Right lung (tissue), 5 donors: ENCODE data around the gene CNTNAP5. TPM values are rescaled to one million over a fixed set of nuclear protein-coding genes. Genes with fewer than 3 reads are reported as not detected.

Experiments
- DNase-seq, 2 donors: peaks; one replicate each; pipeline ENCODE4 v3.0.0-alpha.2; 2013
- polyA plus RNA-seq, 5 donors: library from polyadenylated mRNA; unstranded; fragments of 120-200 nt; gene quantifications; one replicate each; pipeline versions ENCODE4 v1.2.1 to v1.2.3, GENCODE V29; 2013; ENCODE audit warnings: inconsistent platforms in 1 of 5, low replicate concordance in 1 of 5; ENCODE audit not compliant: insufficient read length in 5 of 5, insufficient read depth in 1 of 5

The CNTNAP5 gene
- polyA plus RNA-seq, 5 donors, result 0.01 to 0.12 TPM; not detected in 3

- no peak for DNase-seq
Observed at GRCh38 chr2:124692707-124693106, 667.6 kb downstream of the CNTNAP5 start.

GRCh38 chr2:124693156-124693555 lies 668.1 kb downstream of the CNTNAP5 start:
- DNase-seq, result no peak

GRCh38 chr2:124698979-124699565 lies 674.0 kb downstream of the CNTNAP5 start:
- DNase-seq, result no peak

- peak; percentile 44 to 46 for DNase-seq
Observed at GRCh38 chr2:124702777-124703176, 677.7 kb downstream of the CNTNAP5 start.

GRCh38 chr2:124704071-124704925 lies 679.2 kb downstream of the CNTNAP5 start:
- no peak for DNase-seq

GRCh38 chr2:124708661-124709060 lies 683.6 kb downstream of the CNTNAP5 start:
- DNase-seq, result no peak

- DNase-seq, result no peak
Observed at GRCh38 chr2:124713969-124714368, 688.9 kb downstream of the CNTNAP5 start.

GRCh38 chr2:124725187-124725586 lies 700.1 kb downstream of the CNTNAP5 start:
- no peak for DNase-seq

GRCh38 chr2:124740636-124741035 lies 715.5 kb downstream of the CNTNAP5 start:
- DNase-seq, result no peak

- DNase-seq, result no peak
Observed at GRCh38 chr2:124753842-124754241, 728.8 kb downstream of the CNTNAP5 start.

- DNase-seq, result no peak
Observed at GRCh38 chr2:124755386-124755785, 730.3 kb downstream of the CNTNAP5 start.

- DNase-seq, result no peak
Observed at GRCh38 chr2:124756048-124756447, 731.0 kb downstream of the CNTNAP5 start.

GRCh38 chr2:124762388-124762787 lies 737.3 kb downstream of the CNTNAP5 start:
- DNase-seq, result no peak

GRCh38 chr2:124763611-124764010 lies 738.5 kb downstream of the CNTNAP5 start:
- DNase-seq, result no peak

- DNase-seq, result no peak
Observed at GRCh38 chr2:124774781-124775180, 749.7 kb downstream of the CNTNAP5 start.

GRCh38 chr2:124776332-124776731 lies 751.2 kb downstream of the CNTNAP5 start:
- DNase-seq, result no peak

GRCh38 chr2:124778076-124778475 lies 753.0 kb downstream of the CNTNAP5 start:
- no peak for DNase-seq

- no peak for DNase-seq
Observed at GRCh38 chr2:124796647-124797046, 771.6 kb downstream of the CNTNAP5 start.

GRCh38 chr2:124797049-124797448 lies 772.0 kb downstream of the CNTNAP5 start:
- DNase-seq, result no peak

GRCh38 chr2:124798551-124798950 lies 773.5 kb downstream of the CNTNAP5 start:
- no peak for DNase-seq

GRCh38 chr2:124804014-124804940 lies 779.2 kb downstream of the CNTNAP5 start:
- no peak for DNase-seq

GRCh38 chr2:124805060-124805459 lies 780.0 kb downstream of the CNTNAP5 start:
- DNase-seq, result no peak
